Measurements from ENCODE around the gene LRP1. TPM values are rescaled to one million over a fixed set of nuclear protein-coding genes. Genes with fewer than 3 reads are reported as not detected.

Gene LRP1
- total RNA-seq, 1 experiment from 2014 or later, result 14.7 TPM

GRCh38 chr12:57218030-57218853, 90.0 kb downstream of the LRP1 start:
- ATAC-seq (0 out of 2 replicates have a peak, but pooled peaks have one; percentile 3), DNase-seq (peak; percentile 52)
- H3K79me2 ChIP-seq (ENCODE audit: low read length), result no peaks in the 10 kb centered on the region
- no TSS peak for BruUV-seq (replicated peaks)
- ChIA-PET POLR2A (ENCODE audit: unreplicated experiment) (no interaction called here), CTCF (interaction anchor here (0.8 kb wide), 1 partner anchor 11 kb away, joined by 3 read pairs; the partner anchor contains the start of gene SHMT2)
- peaks cover 39% of the 10 kb centered on the region for H3K4me1 ChIP-seq (ENCODE audit: insufficient read depth, low read length)
- H3K27ac ChIP-seq (ENCODE audit: low read length), result no peak overlapping the region
- no peak overlapping the region for H3K4me3 ChIP-seq (ENCODE audit: low read length)
- H3K9me2 ChIP-seq (replicated peaks; ENCODE audit: low read length), result no peaks in the 10 kb centered on the region
- no peaks in the 10 kb centered on the region for H3K36me3 ChIP-seq (ENCODE audit: low read depth, low read length)
- no peaks in the 10 kb centered on the region for H3F3A ChIP-seq (ENCODE audit: low read length, unreplicated experiment)
- H4K20me1 ChIP-seq (ENCODE audit: low read length), result no peaks in the 10 kb centered on the region
- TF ChIP-seq EZH2 (IDR thresholded peaks at IDR 0.05; ENCODE audit: low read length, unreplicated experiment), result no peak
- TF ChIP-seq EZH2phosphoT487 (IDR thresholded peaks at IDR 0.05; ENCODE audit: borderline replicate concordance, low read length), result no peak
- peak overlapping the region; percentile 86 for H3K4me2 ChIP-seq (ENCODE audit: low read length)
- intact Hi-C loops (cut with micrococcal nuclease), result no loop called here
- peaks cover 19% of the 10 kb centered on the region for H3K27me3 ChIP-seq (ENCODE audit: low read length)
- no peaks in the 10 kb centered on the region for H3K9me3 ChIP-seq (ENCODE audit: low read length)
- H3K9ac ChIP-seq (ENCODE audit: low read length), result no peak overlapping the region
- no peak overlapping the region for H2AFZ ChIP-seq (ENCODE audit: low read length)

- DNase-seq, result no peak
- no peak for ATAC-seq
- BruUV-seq (replicated peaks), result no TSS peak
- Histone ChIP-seq H3K27me3 (ENCODE audit: low read length) (peaks cover 19% of the 10 kb centered on the region), H3K36me3 (ENCODE audit: low read depth, low read length) (no peaks in the 10 kb centered on the region), H3K4me2 (ENCODE audit: low read length) (peak overlapping the region; percentile 42; the same call in 1 of the 2 replicates), H3K9me3 (ENCODE audit: low read length) (no peaks in the 10 kb centered on the region), H3K4me1 (ENCODE audit: insufficient read depth, low read length) (peaks cover 31% of the 10 kb centered on the region), H3K9me2 (replicated peaks; ENCODE audit: low read length) (no peaks in the 10 kb centered on the region), H3F3A (ENCODE audit: low read length, unreplicated experiment) (no peaks in the 10 kb centered on the region), H3K79me2 (ENCODE audit: low read length) (no peaks in the 10 kb centered on the region), H3K9ac (ENCODE audit: low read length) (no peak overlapping the region), H2AFZ (ENCODE audit: low read length) (no peak overlapping the region), H4K20me1 (ENCODE audit: low read length) (no peaks in the 10 kb centered on the region), H3K4me3 (ENCODE audit: low read length) (no peak overlapping the region), H3K27ac (ENCODE audit: low read length) (no peak overlapping the region)
- TF ChIP-seq CTCF (conservative IDR thresholded peaks at IDR 0.05; ENCODE audit: low read depth, low read length) (no peak), EZH2phosphoT487 (IDR thresholded peaks at IDR 0.05; ENCODE audit: borderline replicate concordance, low read length) (no peak)
- intact Hi-C loops (cut with micrococcal nuclease), result no loop called here
- ChIA-PET CTCF (interaction anchor here (0.8 kb wide), 1 partner anchor 10 kb away, joined by 3 read pairs; the partner anchor contains the start of gene SHMT2), POLR2A (ENCODE audit: unreplicated experiment) (no interaction called here)
These were observed 91.1 kb downstream of the LRP1 start for GRCh38 chr12:57219205-57219992.

GRCh38 chr12:57219993-57220754, 91.9 kb downstream of the LRP1 start:
- Histone ChIP-seq H3K4me1 (ENCODE audit: insufficient read depth, low read length) (peaks cover 31% of the 10 kb centered on the region), H4K20me1 (ENCODE audit: low read length) (no peaks in the 10 kb centered on the region), H2AFZ (ENCODE audit: low read length) (no peak overlapping the region), H3K4me2 (ENCODE audit: low read length) (no peak overlapping the region), H3K4me3 (ENCODE audit: low read length) (no peak overlapping the region), H3K27me3 (ENCODE audit: low read length) (peaks cover 12% of the 10 kb centered on the region), H3F3A (ENCODE audit: low read length, unreplicated experiment) (no peaks in the 10 kb centered on the region), H3K9me2 (replicated peaks; ENCODE audit: low read length) (no peaks in the 10 kb centered on the region), H3K79me2 (ENCODE audit: low read length) (no peaks in the 10 kb centered on the region), H3K27ac (ENCODE audit: low read length) (no peak overlapping the region), H3K9me3 (ENCODE audit: low read length) (no peaks in the 10 kb centered on the region), H3K9ac (ENCODE audit: low read length) (no peak overlapping the region), H3K36me3 (ENCODE audit: low read depth, low read length) (no peaks in the 10 kb centered on the region)
- TF ChIP-seq EZH2phosphoT487 (IDR thresholded peaks at IDR 0.05; ENCODE audit: borderline replicate concordance, low read length) (no peak), EZH2 (IDR thresholded peaks at IDR 0.05; ENCODE audit: low read length, unreplicated experiment) (no peak), CTCF (conservative IDR thresholded peaks at IDR 0.05; ENCODE audit: low read depth, low read length) (no peak)
- CTCF ChIA-PET, result no interaction called here
- POLR2A ChIA-PET (ENCODE audit: unreplicated experiment), result no interaction called here
- DNase-seq (no peak), ATAC-seq (no peak)
- no TSS peak for BruUV-seq (replicated peaks)
- intact Hi-C loops (cut with micrococcal nuclease), result no loop called here
